Caco-2 (cell line): ENCODE measurements around the gene PMS1. TPM values are rescaled to one million over a fixed set of nuclear protein-coding genes. Genes with fewer than 3 reads are reported as not detected.
"Not testable (repeated sequence)": the region's sequence is repeated elsewhere in the genome, so short reads cannot be mapped to it uniquely, and the experiment has no call there.

Source experiments
- BruUV-seq: library from RNA; stranded (reverse); fragments of 400-500 nt; replicated peaks from 2 replicates; lab custom pipeline; 2021; lab: Mats Ljungman, UMichigan
- CTCF ChIA-PET: fragments of 300-600 bp; sonication (Branson Sonifier 250); formaldehyde crosslinking; loops from one replicate; lab custom pipeline; 2022; ENCODE audit warnings: antibody characterized with exemption; lab: Charles Lee
- POLR2A ChIA-PET: fragments of 300-600 bp; sonication (Branson Sonifier 250); formaldehyde crosslinking; loops from one replicate; lab custom pipeline; 2022; ENCODE audit warnings: antibody characterized with exemption; lab: Charles Lee
- DNase-seq, 2 experiments: peaks; one replicate each; pipeline versions ENCODE4 v3.0.0 to v3.0.0-alpha.2; 2020 to 2022
- H3K27me3 ChIP-seq: replicated peaks from 2 replicates; pipeline ENCODE4 v1.6.0; 2011; ENCODE audit warnings: low read length; ENCODE audit not compliant: control insufficient read depth, insufficient read depth
- H3K36me3 ChIP-seq: 2 replicates; pipeline ENCODE4 v1.5.1; 2011; ENCODE audit warnings: low read length; ENCODE audit not compliant: control insufficient read depth, insufficient read depth
- H3K4me1 ChIP-seq: fragments of 250-450 bp; sonication (Bioruptor Pico); 2 replicates; pipeline ENCODE4 v1.5.1; 2020; ENCODE audit warnings: mild to moderate bottlenecking
- H3K4me3 ChIP-seq: 2 replicates; pipeline ENCODE4 v1.5.1; 2011; ENCODE audit warnings: low read depth, mild to moderate bottlenecking, control low read depth, low read length
- H3K9me3 ChIP-seq: fragments of 250-450 bp; sonication (Bioruptor Pico); 2 replicates; pipeline ENCODE4 v1.5.1; 2020; ENCODE audit warnings: mild to moderate bottlenecking, moderate library complexity
- H3K27ac Mint-ChIP-seq: one replicate; pipeline ENCODE4 v1.8.0; 2022; ENCODE audit warnings: mixed read lengths; ENCODE audit not compliant: unreplicated experiment
- H3K27me3 Mint-ChIP-seq: one replicate; pipeline ENCODE4 v1.8.0; 2022; ENCODE audit warnings: mixed read lengths; ENCODE audit not compliant: insufficient read depth, unreplicated experiment
- H3K36me3 Mint-ChIP-seq: one replicate; pipeline ENCODE4 v1.8.0; 2022; ENCODE audit warnings: mild to moderate bottlenecking, mixed read lengths; ENCODE audit not compliant: insufficient read depth, unreplicated experiment
- H3K4me1 Mint-ChIP-seq: one replicate; pipeline ENCODE4 v1.8.0; 2022; ENCODE audit warnings: low read depth, mixed read lengths; ENCODE audit not compliant: unreplicated experiment
- H3K4me3 Mint-ChIP-seq: one replicate; pipeline ENCODE4 v1.8.0; 2022; ENCODE audit warnings: mild to moderate bottlenecking, moderate library complexity, mixed read lengths; ENCODE audit not compliant: unreplicated experiment
- H3K9me3 Mint-ChIP-seq: one replicate; pipeline ENCODE4 v1.8.0; 2022; ENCODE audit warnings: mixed read lengths; ENCODE audit not compliant: unreplicated experiment
- CTCF ChIP-seq, 2 experiments: fragments of 200-600 bp in 1 of 2; IDR thresholded peaks; 1 replicate in 1 of 2; 2 replicates in 1 of 2; pipeline versions ENCODE4 v1.5.1 to v1.8.0; 2011 to 2022; ENCODE audit warnings: antibody characterized with exemption in 1 of 2, control low read depth in 1 of 2, inconsistent platforms in 1 of 2, low read depth in 1 of 2, low read length in 1 of 2, mild to moderate bottlenecking in 1 of 2, moderate library complexity in 1 of 2; ENCODE audit not compliant: insufficient read depth in 1 of 2, severe bottlenecking in 1 of 2, unreplicated experiment in 1 of 2
- intact Hi-C: fragments of 100-400 bp; cut with micrococcal nuclease; formaldehyde crosslinking; loops from one replicate; pipeline ENCODE4 v1.10.0; 2022; ENCODE audit not compliant: unreplicated experiment
- total RNA-seq: library from RNA; stranded (reverse); gene quantifications from 2 replicates; pipeline ENCODE4 v1.2.3, GENCODE V29; 2022

Gene PMS1
- total RNA-seq, 1 experiment from 2014 or later = 40.2 TPM

- ChIA-PET POLR2A (interaction anchor here (0.7 kb wide), 1 partner anchor 81 kb away, joined by 3 read pairs; no protein-coding TSS in a partner anchor), CTCF (no interaction called here)
- peaks cover 7% of the 10 kb centered on the region for H3K4me1 Mint-ChIP-seq
- 0 out of 2 replicates have a peak, but pooled peaks cover 3% of the 10 kb centered on the region for H3K4me1 ChIP-seq
- DNase-seq = no peak
- H3K9me3 Mint-ChIP-seq = no peaks in the 10 kb centered on the region
- H3K4me3 ChIP-seq = no peak overlapping the region
- no peak overlapping the region for H3K27ac Mint-ChIP-seq
- no peaks in the 10 kb centered on the region for H3K36me3 ChIP-seq
- no peaks in the 10 kb centered on the region for H3K27me3 Mint-ChIP-seq
- no peaks in the 10 kb centered on the region for H3K9me3 ChIP-seq
- no peaks in the 10 kb centered on the region for H3K27me3 ChIP-seq
- intact Hi-C loops = no loop called here
- TF ChIP-seq CTCF (IDR thresholded peaks at IDR 0.05; ENCODE audit: insufficient read depth in 1 of 2, low read depth in 1 of 2, low read length in 1 of 2, severe bottlenecking in 1 of 2, unreplicated experiment in 1 of 2) = no peak
- no peak overlapping the region for H3K4me3 Mint-ChIP-seq
- no peaks in the 10 kb centered on the region for H3K36me3 Mint-ChIP-seq
- no TSS peak for BruUV-seq
Observed at GRCh38 chr2:189756311-189756952, 27.8 kb upstream of the PMS1 start.

GRCh38 chr2:189760154-189760553 is 24.1 kb upstream of the PMS1 start:
- H3K27me3 Mint-ChIP-seq, H3K9me3 ChIP-seq, POLR2A ChIA-PET, H3K27me3 ChIP-seq, H3K4me3 Mint-ChIP-seq, H3K4me3 ChIP-seq, H3K9me3 Mint-ChIP-seq, H3K36me3 ChIP-seq, DNase-seq, H3K36me3 Mint-ChIP-seq, H3K27ac Mint-ChIP-seq, H3K4me1 Mint-ChIP-seq, BruUV-seq, CTCF ChIA-PET, H3K4me1 ChIP-seq: not testable (repeated sequence)
- intact Hi-C loops = loop anchor here (10.0 kb wide), 2 partner anchors 175 to 315 kb away; partner anchors contain the start of genes SLC40A1 and WDR75

- Mint-ChIP-seq H3K4me3 (peak overlapping the region; percentile 98), H3K27me3 (no peaks in the 10 kb centered on the region), H3K4me1 (no peaks in the 10 kb centered on the region), H3K27ac (peak overlapping the region; percentile 87), H3K36me3 (peaks cover 17% of the 10 kb centered on the region), H3K9me3 (no peaks in the 10 kb centered on the region)
- Histone ChIP-seq H3K27me3 (no peaks in the 10 kb centered on the region), H3K4me3 (peak overlapping the region; percentile 48), H3K9me3 (no peaks in the 10 kb centered on the region), H3K36me3 (no peaks in the 10 kb centered on the region), H3K4me1 (peaks cover 8% of the 10 kb centered on the region; the same call in 1 of the 2 replicates)
- no peak for DNase-seq
- intact Hi-C loops = loop anchor here (1.0 to 10.0 kb wide), 6 partner anchors 11 to 317 kb away; partner anchors contain the start of genes ANKAR, ASNSD1, ORMDL1 and PMS1
- TF ChIP-seq CTCF (IDR thresholded peaks at IDR 0.05; ENCODE audit: insufficient read depth in 1 of 2, low read depth in 1 of 2, low read length in 1 of 2, severe bottlenecking in 1 of 2, unreplicated experiment in 1 of 2) = no peak
- POLR2A ChIA-PET = interaction anchor here (1.2 kb wide), 1 partner anchor 22 kb away, joined by 16 read pairs; the partner anchor contains the start of genes ORMDL1 and PMS1
- BruUV-seq = TSS peak; percentile 75
- CTCF ChIA-PET = interaction anchor here (0.7 to 1.5 kb wide), 13 partner anchors 9 to 418 kb away, joined by 3 to 14 read pairs (median 4); partner anchors contain the start of genes ANKAR, ASNSD1, ORMDL1 and PMS1
Observed at GRCh38 chr2:189762229-189762550, 22.1 kb upstream of the PMS1 start.
